HCT116 (cell line): ENCODE results near the gene GALNT2. TPM values are rescaled to one million over a fixed set of nuclear protein-coding genes. Genes with fewer than 3 reads are reported as not detected.

Source experiments
- ATAC-seq: fragments of 200-7000 bp; cut with Tn5 transposase; 2 replicates; pipeline ENCODE4 v1.9.1; 2020; ENCODE audit warnings: mild to moderate bottlenecking, moderate library complexity
- BruUV-seq: library from RNA; stranded (reverse); fragments of 400-500 nt; replicated peaks from 2 replicates; lab custom pipeline; 2021; lab: Mats Ljungman, UMichigan
- CTCF ChIA-PET: fragments of 300-600 bp; sonication (Branson Sonifier 250); formaldehyde crosslinking; loops from one replicate; lab custom pipeline; 2021; ENCODE audit warnings: antibody characterized with exemption; lab: Charles Lee
- POLR2A ChIA-PET: fragments of 300-600, 350-600 bp; sonication (Branson Sonifier 250); formaldehyde crosslinking; loops from one replicate; lab custom pipeline; 2021; ENCODE audit warnings: antibody characterized with exemption; lab: Charles Lee
- RAD21 ChIA-PET, 2 experiments: fragments of 300-600 bp; sonication (Branson Sonifier 250); formaldehyde crosslinking; loops; one replicate each; lab custom pipeline; 2023; ENCODE audit warnings: low total read pairs in 2 of 2; ENCODE audit not compliant: uncharacterized antibody in 2 of 2, unreplicated experiment in 2 of 2, low non-redundant PET in 1 of 2; lab: Charles Lee
- DNase-seq: peaks from one replicate; pipeline ENCODE4 v3.0.0-alpha.2; 2010; ENCODE audit warnings: low read depth, low spot score
- H2AFZ ChIP-seq: fragments of 200-600 bp; shearing (Covaris generic), sonication (generic); 2 replicates; pipeline ENCODE4 v1.6.1; 2017; ENCODE audit warnings: low read depth, mixed run types, mixed read lengths, antibody characterized with exemption, low read length; ENCODE audit not compliant: poor library complexity, severe bottlenecking
- H3K27ac ChIP-seq: 2 replicates; pipeline ENCODE4 v1.5.1; 2012; ENCODE audit warnings: low read depth, low read length
- H3K27me3 ChIP-seq: fragments of 200-600 bp; sonication (generic); 2 replicates; pipeline ENCODE4 v1.6.1; 2016; ENCODE audit warnings: mixed run types, low read length, mixed read lengths; ENCODE audit not compliant: insufficient read depth
- H3K36me3 ChIP-seq, 2 experiments: fragments of 200-500 bp in 1 of 2; fragments of 200-600 bp in 1 of 2; sonication (Bioruptor generic) in 1 of 2; sonication (generic) in 1 of 2; 2 replicates each; pipeline versions ENCODE4 v1.5.1 to v1.6.1; 2014 to 2016; ENCODE audit warnings: low read length in 2 of 2, inconsistent platforms in 1 of 2, mixed read lengths in 1 of 2, mixed run types in 1 of 2; ENCODE audit not compliant: insufficient read depth in 2 of 2, control insufficient read depth in 1 of 2
- H3K4me1 ChIP-seq, 2 experiments: fragments of 200-600 bp in 1 of 2; sonication (generic) in 1 of 2; 2 replicates each; pipeline versions ENCODE4 v1.5.1 to v1.6.1; 2012 to 2017; ENCODE audit warnings: low read length in 2 of 2, inconsistent platforms in 1 of 2, mild to moderate bottlenecking in 1 of 2, mixed read lengths in 1 of 2, mixed run types in 1 of 2, moderate library complexity in 1 of 2; ENCODE audit not compliant: insufficient read depth in 2 of 2, control insufficient read depth in 1 of 2
- H3K4me2 ChIP-seq: fragments of 200-600 bp; sonication (generic); 2 replicates; pipeline ENCODE4 v1.6.1; 2017; ENCODE audit warnings: mixed run types, low read length, mixed read lengths
- H3K4me3 ChIP-seq, 2 experiments: fragments of 200-600 bp in 1 of 2; sonication (generic) in 1 of 2; replicated peaks in 1 of 2; 2 replicates each; pipeline ENCODE4 v1.5.1; 2011 to 2016; ENCODE audit warnings: low read length in 2 of 2, control low read depth in 1 of 2, low read depth in 1 of 2, mild to moderate bottlenecking in 1 of 2, mixed read lengths in 1 of 2, mixed run types in 1 of 2
- H3K79me2 ChIP-seq: fragments of 200-600 bp; sonication (generic); 2 replicates; pipeline ENCODE4 v1.6.1; 2017; ENCODE audit warnings: mild to moderate bottlenecking, mixed run types, low read length, moderate library complexity, mixed read lengths; ENCODE audit not compliant: insufficient read depth
- H3K9ac ChIP-seq: fragments of 200-600 bp; sonication (generic); 2 replicates; pipeline ENCODE4 v1.6.1; 2016; ENCODE audit warnings: low read length, mixed read lengths
- H3K9me2 ChIP-seq: fragments of 200-600 bp; sonication (generic), shearing (Covaris generic); 2 replicates; pipeline ENCODE4 v1.6.1; 2017; ENCODE audit warnings: mixed run types, mild to moderate bottlenecking, moderate library complexity; ENCODE audit not compliant: insufficient read depth
- H3K9me3 ChIP-seq, 2 experiments: fragments of 200-500 bp in 1 of 2; fragments of 200-600 bp in 1 of 2; sonication (Bioruptor generic) in 1 of 2; sonication (generic) in 1 of 2; 2 replicates each; pipeline ENCODE4 v1.6.1; 2014 to 2017; ENCODE audit warnings: low read length in 2 of 2, mixed read lengths in 2 of 2, inconsistent platforms in 1 of 2, low read depth in 1 of 2, mild to moderate bottlenecking in 1 of 2, mixed run types in 1 of 2, moderate library complexity in 1 of 2; ENCODE audit not compliant: control insufficient read depth in 1 of 2, insufficient read depth in 1 of 2
- H4K20me1 ChIP-seq: fragments of 200-600 bp; sonication (generic), shearing (Covaris generic); 2 replicates; pipeline ENCODE4 v1.6.1; 2017; ENCODE audit warnings: mixed run types, mild to moderate bottlenecking, moderate library complexity; ENCODE audit not compliant: insufficient read depth
- CBX3 ChIP-seq: IDR thresholded peaks from 2 replicates; pipeline ENCODE4 v1.6.1; 2012; ENCODE audit warnings: low read depth
- EGR1 ChIP-seq: IDR thresholded peaks from 2 replicates; pipeline ENCODE4 v1.6.1; 2012; ENCODE audit warnings: low read depth
- EZH2 ChIP-seq: fragments of 200-600 bp; sonication (generic); IDR thresholded peaks from 2 replicates; pipeline ENCODE4 v1.6.1; 2017; ENCODE audit warnings: antibody characterized with exemption, mixed run types
- EZH2phosphoT487 ChIP-seq: fragments of 200-600 bp; IDR thresholded peaks from 2 replicates; pipeline ENCODE4 v1.6.1; 2018; ENCODE audit warnings: antibody characterized with exemption, borderline replicate concordance
- FOSL1 ChIP-seq: IDR thresholded peaks from 2 replicates; pipeline ENCODE4 v1.6.1; 2012; ENCODE audit warnings: low read depth
- JUND ChIP-seq: IDR thresholded peaks from 2 replicates; pipeline ENCODE4 v1.6.1; 2012
- MAX ChIP-seq: IDR thresholded peaks from 2 replicates; pipeline ENCODE4 v1.6.1; 2012
- POLR2A ChIP-seq: IDR thresholded peaks from 2 replicates; pipeline ENCODE4 v1.7.0; 2011; ENCODE audit warnings: borderline replicate concordance; ENCODE audit not compliant: insufficient read depth, insufficient read length; ENCODE audit errors: extremely low read depth
- SIN3A ChIP-seq: IDR thresholded peaks from 2 replicates; pipeline ENCODE4 v1.6.1; 2012; ENCODE audit warnings: low read depth
- SP1 ChIP-seq: IDR thresholded peaks from 2 replicates; pipeline ENCODE4 v1.6.1; 2012; ENCODE audit warnings: low read depth
- YY1 ChIP-seq: IDR thresholded peaks from 2 replicates; pipeline ENCODE4 v1.6.1; 2011; ENCODE audit warnings: low read length, low read depth, moderate library complexity, mild to moderate bottlenecking; ENCODE audit not compliant: insufficient replicate concordance; ENCODE audit errors: extremely low read depth
- ZFX ChIP-seq: fragments of 450-650 bp; IDR thresholded peaks from 2 replicates; pipeline ENCODE4 v1.6.1; 2017
- intact Hi-C: fragments of 100-400 bp; cut with micrococcal nuclease; formaldehyde crosslinking; loops from 2 replicates; pipeline ENCODE4 v1.10.0; 2022
- total RNA-seq: library from RNA; stranded (reverse); gene quantifications from one replicate; pipeline ENCODE4 v1.2.1, GENCODE V29; 2021; ENCODE audit not compliant: unreplicated experiment
- TF ChIP-seq, protein P1 (sequence below): IDR thresholded peaks from 2 replicates; pipeline ENCODE4 v1.6.1; 2012
- TF ChIP-seq, protein P2 (sequence below): IDR thresholded peaks from 2 replicates; pipeline ENCODE4 v1.6.1; 2011; ENCODE audit warnings: mild to moderate bottlenecking, low read length, moderate library complexity; ENCODE audit not compliant: insufficient replicate concordance; ENCODE audit errors: extremely low read depth
- TF ChIP-seq, protein P3 (sequence below), 3 experiments: fragments of 200-600 bp in 1 of 3; sonication (generic) in 1 of 3; IDR thresholded peaks in 2 of 3; conservative IDR thresholded peaks in 1 of 3; 2 replicates each; pipeline ENCODE4 v1.5.1; 2012 to 2017; ENCODE audit warnings: low read depth in 2 of 3, low read length in 2 of 3, antibody characterized with exemption in 1 of 3, borderline replicate concordance in 1 of 3, control low read depth in 1 of 3, mild to moderate bottlenecking in 1 of 3, mixed read lengths in 1 of 3, mixed run types in 1 of 3, moderate library complexity in 1 of 3; ENCODE audit not compliant: insufficient read depth in 1 of 3

Gene GALNT2
- total RNA-seq, 1 experiment from 2014 or later: 40.8 TPM

DNA sequence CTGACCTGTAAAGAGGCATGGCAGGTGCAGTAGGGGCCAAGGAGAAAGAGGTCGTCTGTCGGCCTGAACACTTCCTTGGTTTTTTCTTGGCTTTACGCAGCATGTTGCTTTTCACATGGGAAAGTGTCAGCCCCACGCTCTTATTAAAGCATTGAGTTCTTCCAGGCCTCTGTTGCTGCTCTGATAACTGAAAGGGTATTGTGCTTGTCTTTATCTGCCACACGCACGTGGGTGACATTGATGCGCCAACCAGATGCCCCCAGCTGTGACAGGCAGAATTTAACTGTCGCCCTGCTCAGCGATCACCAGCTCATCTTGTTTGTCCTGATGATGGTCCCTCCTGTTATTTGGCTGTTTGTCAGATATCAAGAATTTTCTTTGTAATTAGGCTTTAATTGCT lies 76.5 kb downstream of the GALNT2 start:
- no peaks in the 10 kb centered on the region for H3K9me3 ChIP-seq
- TF ChIP-seq SIN3A (no peak), CBX3 (no peak), FOSL1 (no peak), POLR2A (no peak), JUND (no peak), EZH2phosphoT487 (no peak), ZFX (no peak), YY1 (no peak), SP1 (no peak), EGR1 (no peak), EZH2 (no peak), MAX (no peak)
- TF ChIP-seq, protein P1, sequence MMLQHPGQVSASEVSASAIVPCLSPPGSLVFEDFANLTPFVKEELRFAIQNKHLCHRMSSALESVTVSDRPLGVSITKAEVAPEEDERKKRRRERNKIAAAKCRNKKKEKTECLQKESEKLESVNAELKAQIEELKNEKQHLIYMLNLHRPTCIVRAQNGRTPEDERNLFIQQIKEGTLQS: no peak
- TF ChIP-seq, protein P2, sequence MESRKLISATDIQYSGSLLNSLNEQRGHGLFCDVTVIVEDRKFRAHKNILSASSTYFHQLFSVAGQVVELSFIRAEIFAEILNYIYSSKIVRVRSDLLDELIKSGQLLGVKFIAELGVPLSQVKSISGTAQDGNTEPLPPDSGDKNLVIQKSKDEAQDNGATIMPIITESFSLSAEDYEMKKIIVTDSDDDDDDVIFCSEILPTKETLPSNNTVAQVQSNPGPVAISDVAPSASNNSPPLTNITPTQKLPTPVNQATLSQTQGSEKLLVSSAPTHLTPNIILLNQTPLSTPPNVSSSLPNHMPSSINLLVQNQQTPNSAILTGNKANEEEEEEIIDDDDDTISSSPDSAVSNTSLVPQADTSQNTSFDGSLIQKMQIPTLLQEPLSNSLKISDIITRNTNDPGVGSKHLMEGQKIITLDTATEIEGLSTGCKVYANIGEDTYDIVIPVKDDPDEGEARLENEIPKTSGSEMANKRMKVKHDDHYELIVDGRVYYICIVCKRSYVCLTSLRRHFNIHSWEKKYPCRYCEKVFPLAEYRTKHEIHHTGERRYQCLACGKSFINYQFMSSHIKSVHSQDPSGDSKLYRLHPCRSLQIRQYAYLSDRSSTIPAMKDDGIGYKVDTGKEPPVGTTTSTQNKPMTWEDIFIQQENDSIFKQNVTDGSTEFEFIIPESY: no peak
- TF ChIP-seq, protein P3, sequence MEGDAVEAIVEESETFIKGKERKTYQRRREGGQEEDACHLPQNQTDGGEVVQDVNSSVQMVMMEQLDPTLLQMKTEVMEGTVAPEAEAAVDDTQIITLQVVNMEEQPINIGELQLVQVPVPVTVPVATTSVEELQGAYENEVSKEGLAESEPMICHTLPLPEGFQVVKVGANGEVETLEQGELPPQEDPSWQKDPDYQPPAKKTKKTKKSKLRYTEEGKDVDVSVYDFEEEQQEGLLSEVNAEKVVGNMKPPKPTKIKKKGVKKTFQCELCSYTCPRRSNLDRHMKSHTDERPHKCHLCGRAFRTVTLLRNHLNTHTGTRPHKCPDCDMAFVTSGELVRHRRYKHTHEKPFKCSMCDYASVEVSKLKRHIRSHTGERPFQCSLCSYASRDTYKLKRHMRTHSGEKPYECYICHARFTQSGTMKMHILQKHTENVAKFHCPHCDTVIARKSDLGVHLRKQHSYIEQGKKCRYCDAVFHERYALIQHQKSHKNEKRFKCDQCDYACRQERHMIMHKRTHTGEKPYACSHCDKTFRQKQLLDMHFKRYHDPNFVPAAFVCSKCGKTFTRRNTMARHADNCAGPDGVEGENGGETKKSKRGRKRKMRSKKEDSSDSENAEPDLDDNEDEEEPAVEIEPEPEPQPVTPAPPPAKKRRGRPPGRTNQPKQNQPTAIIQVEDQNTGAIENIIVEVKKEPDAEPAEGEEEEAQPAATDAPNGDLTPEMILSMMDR (IDR thresholded peaks at IDR 0.05 in 2 of 3, conservative IDR thresholded peaks at IDR 0.05 in 1 of 3; ENCODE audit: borderline replicate concordance in 1 of 3, insufficient read depth in 1 of 3, low read depth in 2 of 3, low read length in 2 of 3): no peak
- H3K79me2 ChIP-seq: peaks cover 8% of the 10 kb centered on the region; the same call in 1 of the 2 replicates
- ChIA-PET POLR2A (no interaction called here), CTCF (no interaction called here), RAD21 (no interaction called here)
- no peak overlapping the region for H3K9ac ChIP-seq
- DNase-seq (no peak), ATAC-seq (no peak)
- H3K27ac ChIP-seq: no peak overlapping the region
- no peak overlapping the region for H3K4me2 ChIP-seq
- no peak overlapping the region for H2AFZ ChIP-seq
- no peaks in the 10 kb centered on the region for H3K36me3 ChIP-seq
- no TSS peak for BruUV-seq
- H4K20me1 ChIP-seq: no peaks in the 10 kb centered on the region
- H3K27me3 ChIP-seq: no peaks in the 10 kb centered on the region
- no peaks in the 10 kb centered on the region for H3K9me2 ChIP-seq
- H3K4me3 ChIP-seq: no peak overlapping the region
- intact Hi-C loops: no loop called here
- no peaks in the 10 kb centered on the region for H3K4me1 ChIP-seq
